SW 1271 (cell line): ENCODE data around the gene AFDN.

Experiments
- DNase-seq, 2 experiments: peaks; one replicate each; lab custom pipeline; 2025; lab: John Stamatoyannopoulos, UW

AFDN gene, protein sequence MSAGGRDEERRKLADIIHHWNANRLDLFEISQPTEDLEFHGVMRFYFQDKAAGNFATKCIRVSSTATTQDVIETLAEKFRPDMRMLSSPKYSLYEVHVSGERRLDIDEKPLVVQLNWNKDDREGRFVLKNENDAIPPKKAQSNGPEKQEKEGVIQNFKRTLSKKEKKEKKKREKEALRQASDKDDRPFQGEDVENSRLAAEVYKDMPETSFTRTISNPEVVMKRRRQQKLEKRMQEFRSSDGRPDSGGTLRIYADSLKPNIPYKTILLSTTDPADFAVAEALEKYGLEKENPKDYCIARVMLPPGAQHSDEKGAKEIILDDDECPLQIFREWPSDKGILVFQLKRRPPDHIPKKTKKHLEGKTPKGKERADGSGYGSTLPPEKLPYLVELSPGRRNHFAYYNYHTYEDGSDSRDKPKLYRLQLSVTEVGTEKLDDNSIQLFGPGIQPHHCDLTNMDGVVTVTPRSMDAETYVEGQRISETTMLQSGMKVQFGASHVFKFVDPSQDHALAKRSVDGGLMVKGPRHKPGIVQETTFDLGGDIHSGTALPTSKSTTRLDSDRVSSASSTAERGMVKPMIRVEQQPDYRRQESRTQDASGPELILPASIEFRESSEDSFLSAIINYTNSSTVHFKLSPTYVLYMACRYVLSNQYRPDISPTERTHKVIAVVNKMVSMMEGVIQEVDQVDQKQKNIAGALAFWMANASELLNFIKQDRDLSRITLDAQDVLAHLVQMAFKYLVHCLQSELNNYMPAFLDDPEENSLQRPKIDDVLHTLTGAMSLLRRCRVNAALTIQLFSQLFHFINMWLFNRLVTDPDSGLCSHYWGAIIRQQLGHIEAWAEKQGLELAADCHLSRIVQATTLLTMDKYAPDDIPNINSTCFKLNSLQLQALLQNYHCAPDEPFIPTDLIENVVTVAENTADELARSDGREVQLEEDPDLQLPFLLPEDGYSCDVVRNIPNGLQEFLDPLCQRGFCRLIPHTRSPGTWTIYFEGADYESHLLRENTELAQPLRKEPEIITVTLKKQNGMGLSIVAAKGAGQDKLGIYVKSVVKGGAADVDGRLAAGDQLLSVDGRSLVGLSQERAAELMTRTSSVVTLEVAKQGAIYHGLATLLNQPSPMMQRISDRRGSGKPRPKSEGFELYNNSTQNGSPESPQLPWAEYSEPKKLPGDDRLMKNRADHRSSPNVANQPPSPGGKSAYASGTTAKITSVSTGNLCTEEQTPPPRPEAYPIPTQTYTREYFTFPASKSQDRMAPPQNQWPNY (N-terminal part only)

DNA sequence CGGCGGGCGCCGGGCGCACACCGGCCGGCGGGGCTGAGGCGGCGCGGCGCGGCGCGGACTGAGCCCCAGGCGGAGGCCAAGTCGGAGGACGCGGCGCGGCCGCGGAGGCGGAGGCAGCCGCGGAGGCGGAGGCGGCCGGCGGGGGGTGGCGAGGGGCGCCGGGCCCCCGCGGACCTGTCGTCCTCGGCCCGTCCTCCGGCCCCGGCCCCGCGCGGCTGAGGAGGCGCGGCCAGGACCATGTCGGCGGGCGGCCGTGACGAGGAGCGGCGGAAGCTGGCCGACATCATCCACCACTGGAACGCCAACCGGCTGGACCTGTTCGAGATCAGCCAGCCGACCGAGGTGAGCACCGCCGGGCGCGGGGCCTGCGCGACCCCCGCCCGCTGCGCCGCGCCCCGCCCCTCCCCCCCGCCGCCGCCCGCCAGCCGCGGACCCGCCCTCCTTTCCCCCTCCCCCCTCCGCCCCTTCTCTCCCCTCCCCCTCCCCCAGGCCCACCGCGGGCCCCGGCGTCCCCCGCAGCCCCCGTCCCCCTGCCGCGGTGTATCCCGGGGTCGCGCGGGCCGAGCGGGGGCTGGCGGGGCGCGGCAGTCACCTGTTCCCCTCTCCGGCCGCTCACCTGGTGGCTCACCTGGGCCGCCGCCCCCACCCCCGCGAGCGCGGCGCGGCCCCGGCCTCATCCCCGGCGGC, at the start of gene AFDN:
AFDN (plus strand) TSS at position 16 of the 687 bp plus-strand sequence; CDS start at position 238, 222 bp downstream.
- no peak for DNase-seq

DNA sequence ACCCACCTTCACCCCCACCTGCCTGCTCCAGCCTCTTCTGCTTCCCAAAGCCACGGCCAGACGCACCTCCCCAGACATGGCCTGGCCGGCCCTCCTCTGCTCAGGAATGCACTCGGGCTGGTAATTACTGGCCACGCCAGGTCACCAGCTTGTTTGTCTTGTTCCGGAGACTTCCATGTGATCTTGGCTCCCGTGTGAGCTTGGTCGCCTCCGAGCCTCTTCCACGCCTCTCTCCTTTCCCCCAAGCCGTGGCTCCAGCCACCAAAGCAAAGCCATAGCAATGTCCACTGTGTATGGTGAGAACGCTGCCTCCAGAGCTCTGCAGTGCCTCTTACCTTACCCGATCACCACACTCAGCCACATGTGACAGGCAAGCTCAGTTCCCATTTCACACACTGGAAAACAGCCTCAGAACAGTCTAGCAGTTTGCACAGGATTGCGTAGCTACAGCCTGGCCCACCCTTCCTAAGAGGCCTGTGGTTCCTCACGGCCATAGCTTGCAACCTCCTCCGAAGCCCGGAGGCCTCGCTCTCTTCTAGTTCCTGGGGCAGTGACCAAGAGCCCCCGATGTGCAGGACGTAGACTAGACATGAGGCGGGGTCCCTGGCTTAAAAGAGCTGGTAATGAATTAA, 48.1 kb upstream of the AFDN start:
- DNase-seq, result no peak

DNA sequence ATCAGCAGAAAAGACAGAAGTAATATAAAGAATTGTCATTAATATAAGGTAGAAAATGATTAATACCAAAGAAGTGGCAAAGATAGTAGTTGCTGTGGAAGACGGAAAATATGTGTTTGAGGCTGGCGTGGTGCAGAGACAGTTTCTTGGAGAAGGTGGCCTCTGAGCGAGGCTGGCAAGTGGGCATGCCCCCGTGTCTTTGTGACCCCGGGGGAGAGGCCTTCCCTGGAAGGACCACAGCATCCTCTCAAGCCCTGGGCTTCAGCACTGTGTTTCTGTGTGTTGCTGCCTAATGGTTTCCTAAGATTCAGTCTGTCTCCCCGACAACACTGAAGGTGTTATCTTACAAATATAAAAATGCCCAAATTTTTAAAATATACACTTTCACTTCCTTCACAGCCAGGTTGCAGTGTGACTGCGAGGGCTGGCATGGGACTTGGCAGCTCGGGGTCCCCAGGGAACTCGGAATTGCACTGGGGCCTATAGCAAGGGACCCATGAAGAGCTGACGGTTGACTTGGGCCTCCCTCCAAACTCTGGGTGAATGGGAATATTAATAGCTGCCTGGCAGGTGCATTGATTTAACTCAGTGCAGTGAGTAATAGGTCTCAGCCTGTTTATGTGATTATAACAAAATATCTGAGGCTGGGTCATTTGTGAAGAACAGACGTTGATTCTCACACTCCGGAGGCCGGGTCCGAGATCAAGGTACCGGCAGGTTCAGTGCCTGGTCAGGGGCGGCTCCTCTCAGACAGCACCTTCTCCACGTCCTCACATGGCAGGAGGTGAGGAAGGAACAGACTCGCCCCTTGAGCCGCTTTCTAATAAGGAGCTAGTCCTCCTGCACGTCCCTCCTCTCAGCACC, 47.4 kb upstream of the AFDN start:
- DNase-seq, result no peak

DNA sequence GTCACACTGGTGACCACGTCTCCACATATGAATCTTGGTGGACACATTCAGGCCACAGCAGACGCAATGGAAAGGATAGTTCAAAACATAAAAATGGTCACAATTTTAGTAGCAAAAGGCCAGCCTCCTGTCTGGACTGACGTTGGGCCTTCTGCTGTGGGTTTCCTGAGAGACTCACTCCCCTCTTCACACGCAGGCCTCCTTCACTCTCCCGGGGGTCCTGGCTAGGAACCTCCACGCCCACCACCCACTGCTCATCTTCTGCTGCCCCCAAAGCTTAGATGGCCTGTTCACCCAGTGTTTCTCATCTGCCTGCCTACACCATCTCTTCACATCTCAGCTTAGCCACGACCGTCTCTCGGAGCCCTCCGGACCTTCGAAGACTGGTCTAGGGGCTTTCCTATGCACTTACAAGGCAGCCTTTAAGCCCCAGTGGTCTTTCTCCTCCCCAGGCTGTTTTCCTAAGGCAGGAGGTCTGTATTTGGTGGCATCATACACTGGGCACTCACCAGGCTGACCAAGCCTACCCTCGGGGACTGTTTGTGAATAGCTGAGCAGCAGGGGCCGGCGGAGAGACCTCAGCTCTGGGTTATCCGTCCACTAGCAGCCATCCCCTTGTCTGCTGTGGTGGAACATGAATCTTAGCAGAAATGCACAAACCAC, 46.6 kb upstream of the AFDN start:
- no peak for DNase-seq

DNA sequence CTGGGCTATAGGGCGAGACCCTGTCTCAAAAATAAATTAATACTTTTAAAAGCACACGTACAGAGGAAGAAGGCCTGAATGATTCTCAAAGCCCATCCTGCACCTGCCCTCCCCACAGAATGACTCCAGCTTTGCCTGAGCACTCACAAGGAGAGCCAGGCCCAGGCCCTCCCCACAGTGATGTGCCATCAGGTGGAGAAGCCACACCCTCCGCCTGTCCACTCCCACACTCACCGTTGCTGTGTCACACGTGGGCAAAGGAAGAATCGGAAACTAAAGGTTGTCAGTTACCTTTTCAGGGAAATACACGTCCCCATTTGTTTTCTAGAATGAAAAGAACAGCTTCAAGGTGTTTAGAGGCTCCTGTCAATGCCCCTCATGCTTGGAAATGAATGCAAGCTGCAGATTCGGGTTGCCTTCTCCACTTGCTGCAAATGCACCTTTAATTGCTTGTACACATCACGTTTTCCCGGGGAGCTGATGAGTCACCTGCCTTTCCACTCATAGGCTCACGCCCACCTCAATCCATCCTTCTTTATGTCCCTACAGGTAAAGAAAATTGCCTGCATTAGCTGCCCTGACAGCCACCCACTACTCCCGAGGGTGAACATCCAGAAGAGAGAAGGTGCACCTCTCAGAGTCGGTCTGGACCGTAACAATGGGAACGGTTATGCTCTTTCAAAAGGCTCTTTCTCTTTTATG, 45.5 kb upstream of the AFDN start:
- no peak for DNase-seq

DNA sequence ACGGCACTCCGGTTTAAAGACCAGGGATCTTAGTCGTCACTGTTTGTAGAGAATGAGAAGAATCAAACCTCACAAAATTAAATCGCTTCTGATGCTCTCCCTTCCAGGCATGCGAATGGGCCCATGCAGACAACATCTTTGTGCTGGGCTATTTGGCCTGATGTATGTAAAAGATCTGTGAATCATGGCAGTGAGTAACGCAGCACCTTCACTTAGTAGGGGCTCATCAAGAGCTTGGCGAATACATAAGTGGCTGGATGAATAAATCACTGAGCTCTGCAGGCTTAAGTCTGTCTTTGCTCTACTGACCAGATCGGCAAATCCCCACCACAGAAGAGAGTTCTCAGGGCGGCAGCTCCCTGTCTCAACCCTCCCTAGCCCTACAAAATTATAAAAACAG, 44.8 kb upstream of the AFDN start:
- no peak for DNase-seq

DNA sequence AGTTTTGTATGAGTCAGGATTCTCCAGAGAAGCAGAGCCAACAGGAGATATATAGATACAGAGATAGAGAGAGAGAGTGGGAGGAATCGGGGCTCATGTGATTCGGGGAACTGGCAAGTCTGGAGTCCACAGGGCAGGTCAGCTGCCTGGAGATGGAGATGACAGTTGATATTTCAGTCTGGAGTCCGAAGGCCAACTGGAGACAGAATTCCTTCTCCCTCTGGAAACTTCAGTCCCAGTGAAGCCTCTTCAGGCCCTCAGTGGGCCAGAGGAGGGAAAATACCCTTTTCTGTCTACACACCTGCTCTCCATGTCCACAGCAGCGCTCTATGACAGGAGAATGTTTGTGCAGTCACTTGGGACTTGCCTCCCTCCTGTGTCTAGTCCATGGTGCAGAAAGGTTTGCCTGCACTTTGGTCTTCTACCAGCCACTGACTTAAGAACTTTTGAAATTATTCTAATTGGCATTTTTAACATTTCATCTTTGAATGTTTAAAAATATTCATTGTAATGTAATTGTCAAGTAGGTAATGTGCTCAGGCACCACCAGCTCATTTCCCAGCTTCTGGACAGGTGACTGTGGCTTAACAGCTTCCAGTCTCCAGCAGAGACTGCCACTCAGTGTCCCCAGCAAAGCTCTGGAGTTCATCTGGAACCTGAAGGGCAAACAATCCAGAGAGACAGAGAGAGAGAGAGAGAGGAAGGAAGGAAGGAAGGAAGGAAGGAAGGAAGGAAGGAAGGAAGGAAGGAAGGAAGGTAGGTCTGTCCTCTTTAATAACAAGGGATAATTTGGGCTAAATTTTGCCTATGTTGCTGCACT, 43.8 kb upstream of the AFDN start:
- DNase-seq, result no peak

DNA sequence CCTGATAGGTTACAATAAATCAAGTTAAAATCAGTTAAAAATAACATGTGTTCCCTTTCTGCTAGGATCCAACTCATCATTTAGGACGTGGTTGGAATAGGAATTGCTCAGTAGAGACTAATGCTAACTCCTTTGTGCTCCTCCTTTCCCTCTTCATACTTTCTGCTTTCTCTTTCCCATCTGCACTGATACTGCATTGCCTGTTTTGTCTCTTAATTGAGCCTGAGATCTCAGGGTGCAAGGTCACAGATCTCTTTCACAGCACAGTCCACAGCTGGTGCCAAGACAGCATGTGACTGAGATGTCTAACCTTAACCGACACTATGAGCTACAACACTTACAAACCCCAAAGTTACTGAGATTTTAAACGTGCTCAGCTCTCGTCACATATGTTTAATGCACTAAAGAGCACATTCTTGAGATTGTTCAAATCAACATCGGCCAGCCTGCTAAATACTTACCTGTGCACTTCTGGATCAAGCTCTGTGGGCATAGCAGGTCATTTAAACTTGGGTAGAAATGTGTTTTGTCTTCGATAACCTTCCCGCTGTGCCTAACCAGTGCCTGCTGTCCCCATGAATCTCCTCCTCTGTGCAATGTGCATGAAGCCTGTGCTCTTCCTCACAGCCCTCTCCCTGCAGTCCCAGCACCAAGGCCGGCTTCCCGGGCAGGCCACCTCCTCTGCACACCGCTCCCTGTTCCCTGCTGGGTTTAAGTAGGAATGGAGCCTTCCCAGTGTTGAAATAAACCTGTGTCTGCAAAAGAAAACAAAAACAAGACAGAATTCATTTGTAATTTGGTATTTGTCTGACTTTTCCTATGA, 39.6 kb upstream of the AFDN start:
- no peak for DNase-seq

DNA sequence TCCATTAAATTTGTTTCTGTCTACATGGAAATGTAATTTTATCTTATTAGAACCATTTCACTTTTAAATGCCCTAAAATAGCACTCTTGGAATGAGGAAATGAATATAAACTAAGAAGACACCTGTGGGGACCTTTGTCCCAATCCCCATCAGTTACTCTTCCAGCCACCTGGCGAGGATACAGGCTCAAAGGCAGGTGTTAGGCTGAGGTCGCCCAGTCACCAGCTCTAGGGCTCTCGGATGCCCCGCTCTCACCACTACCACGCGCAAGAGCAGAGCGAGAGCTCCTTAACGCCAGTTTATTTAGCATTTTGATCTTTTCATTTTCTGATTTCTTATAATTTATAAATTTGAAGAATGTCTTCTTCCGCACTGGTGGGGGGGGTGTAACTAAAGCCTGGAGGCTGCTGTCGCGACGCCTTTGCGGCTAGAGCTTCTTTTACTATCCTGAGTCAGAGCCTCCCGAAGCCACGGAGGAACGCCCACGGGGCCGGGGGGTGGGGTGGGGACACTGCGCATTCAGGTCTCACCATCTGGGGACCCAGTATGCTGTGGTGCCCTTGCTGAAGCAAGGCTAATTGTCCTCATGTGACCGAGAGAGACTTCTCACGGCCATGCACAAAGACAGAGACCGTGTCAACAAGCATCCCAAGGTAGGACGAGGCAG, 38.7 kb upstream of the AFDN start:
- DNase-seq, result no peak

DNA sequence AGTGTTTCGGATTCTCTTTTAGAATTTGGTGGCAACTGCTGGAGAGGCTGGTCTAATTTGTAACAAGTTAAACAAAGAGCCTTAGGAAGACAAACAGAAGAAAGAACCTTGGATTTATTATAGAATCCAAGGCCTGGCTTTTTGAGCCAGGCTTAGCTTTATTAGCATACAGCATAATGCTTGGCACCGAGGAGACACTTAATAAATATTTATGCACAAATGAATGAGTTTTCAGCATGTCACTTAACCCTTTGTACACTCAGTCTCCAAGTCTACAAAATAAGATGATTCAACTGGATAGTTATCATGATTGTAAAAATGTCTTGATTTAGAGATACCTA, 38.2 kb upstream of the AFDN start:
- DNase-seq, result no peak

DNA sequence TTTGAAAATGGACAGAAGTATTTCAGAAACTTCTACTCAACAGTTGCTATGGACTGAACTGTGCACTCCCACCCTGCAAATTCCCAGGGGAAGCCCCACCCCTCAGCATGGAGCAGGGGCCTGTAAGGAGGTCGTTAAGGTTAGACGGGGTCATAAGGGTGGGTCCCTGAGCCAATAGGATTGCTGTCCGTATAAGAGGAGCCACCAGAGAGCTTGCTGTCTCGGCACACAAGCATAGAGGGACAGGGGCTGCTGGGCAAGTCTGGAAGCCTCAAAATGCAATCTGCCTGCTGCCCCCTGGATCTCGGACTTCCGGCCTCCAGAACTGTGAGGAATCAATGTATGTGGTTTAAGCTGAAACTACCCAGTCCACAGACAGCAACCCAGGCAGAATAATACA, 37.4 kb upstream of the AFDN start:
- no peak for DNase-seq

DNA sequence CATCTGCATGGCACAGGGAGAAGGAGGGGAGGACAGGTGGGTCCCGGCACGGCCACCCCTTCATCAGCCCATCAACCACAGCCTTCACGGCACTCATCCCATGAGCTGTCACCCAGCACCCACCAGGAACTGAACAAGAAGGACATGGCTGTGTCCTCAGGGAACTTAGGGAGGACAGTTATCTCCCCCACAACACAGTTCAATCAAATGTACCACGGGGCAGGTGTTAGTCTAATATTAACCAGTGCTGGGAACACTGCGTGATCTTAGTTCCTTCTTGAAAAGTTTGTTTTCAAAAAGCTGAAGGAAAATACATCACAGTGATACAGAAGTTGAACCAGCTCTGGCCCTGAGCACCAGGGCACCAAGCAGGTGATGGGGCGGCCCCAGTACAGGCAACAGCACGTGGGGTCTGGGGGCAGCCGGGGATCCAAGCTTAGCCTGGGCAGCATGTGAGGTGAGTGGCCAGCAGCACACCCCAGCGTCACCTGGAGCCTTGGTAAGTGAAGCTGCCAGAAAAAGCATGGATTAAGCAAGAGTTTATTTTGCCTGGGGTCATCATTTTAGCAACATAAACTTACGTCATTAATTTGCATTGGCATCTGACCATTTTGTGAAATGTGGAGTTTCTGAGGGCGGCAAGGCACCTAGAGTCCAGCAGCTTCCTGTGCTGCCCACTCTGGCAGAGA, 35.5 kb upstream of the AFDN start:
- no peak for DNase-seq

DNA sequence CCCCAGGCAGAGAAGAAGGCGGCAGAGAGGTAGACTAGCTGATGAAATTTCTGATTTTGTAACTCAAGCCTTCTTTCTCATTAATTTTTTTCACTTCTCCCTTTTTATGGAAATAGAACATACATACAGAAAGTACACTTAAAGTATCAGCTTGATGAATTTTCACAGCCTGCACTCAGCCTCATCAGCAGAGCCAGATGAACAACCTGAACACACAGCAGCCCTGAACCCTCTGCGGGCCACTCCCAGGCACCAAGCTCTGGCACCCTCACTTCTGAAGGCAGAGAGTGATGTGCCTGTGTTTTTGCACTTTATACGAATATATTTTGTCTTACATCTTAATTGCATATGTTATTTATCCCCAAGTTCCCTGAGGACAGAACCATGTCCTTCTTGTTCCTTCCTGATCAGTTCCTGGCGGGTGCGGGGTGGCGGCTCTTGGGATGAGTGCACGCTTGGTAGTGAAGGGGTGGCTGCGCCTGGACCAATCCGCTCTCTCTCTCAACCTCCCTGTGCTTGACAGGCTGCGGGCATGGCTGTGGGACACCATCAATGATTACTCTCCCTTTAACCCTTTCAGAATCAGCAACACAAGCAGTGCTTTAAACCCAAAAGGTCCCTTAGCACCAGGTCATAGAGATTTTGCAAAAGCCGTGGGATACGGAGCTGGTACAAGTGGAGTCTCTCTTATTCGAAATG, 34.8 kb upstream of the AFDN start:
- no peak for DNase-seq

DNA sequence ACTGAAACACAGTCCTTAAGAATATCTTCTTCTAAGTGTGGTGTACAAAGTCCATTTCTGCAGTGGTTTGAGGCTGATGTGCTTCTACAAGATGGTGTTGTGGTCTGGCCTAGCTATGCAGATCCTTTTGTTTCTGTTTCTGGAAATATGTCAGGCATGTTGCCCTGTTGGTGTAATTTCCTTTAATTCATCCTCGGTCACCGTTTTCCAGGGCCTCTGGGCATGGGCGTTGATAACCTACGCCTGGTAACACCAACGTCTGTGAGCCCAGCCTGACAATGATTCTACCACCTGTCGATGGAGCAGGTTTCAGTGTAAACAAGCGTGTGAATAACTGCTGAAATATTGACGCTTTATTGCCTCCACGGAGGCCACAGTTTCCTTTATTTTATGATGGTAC, 33.3 kb upstream of the AFDN start:
- no peak for DNase-seq
